ENCODE data around the gene FBXW7.

Gene FBXW7

GRCh38 chr4:152509595-152510225 is 26.2 kb downstream of the FBXW7 start:
- no peak for DNase-seq

GRCh38 chr4:152508818-152509217 is 27.1 kb downstream of the FBXW7 start:
- no peak for DNase-seq

GRCh38 chr4:152508386-152508785 is 27.5 kb downstream of the FBXW7 start:
- DNase-seq: no peak

- DNase-seq: no peak
Observed at GRCh38 chr4:152503653-152504290, 32.1 kb downstream of the FBXW7 start.

- no peak for DNase-seq
Observed at GRCh38 chr4:152501846-152502536, 33.9 kb downstream of the FBXW7 start.

- peak; percentile 75 for DNase-seq
Observed at GRCh38 chr4:152500800-152501434, 35.0 kb downstream of the FBXW7 start.

- DNase-seq: no peak
Observed at GRCh38 chr4:152500275-152500674, 35.6 kb downstream of the FBXW7 start.

GRCh38 chr4:152499344-152499743 is 36.5 kb downstream of the FBXW7 start:
- DNase-seq: no peak

GRCh38 chr4:152494020-152494419 is 41.9 kb downstream of the FBXW7 start:
- DNase-seq: no peak

GRCh38 chr4:152488246-152488645 is 47.6 kb downstream of the FBXW7 start:
- DNase-seq: no peak

- DNase-seq: no peak
Observed at GRCh38 chr4:152486429-152487389, 49.2 kb downstream of the FBXW7 start.

- DNase-seq: peak; percentile 62
Observed at GRCh38 chr4:152485726-152486276, 50.1 kb downstream of the FBXW7 start.

- no peak for DNase-seq
Observed at GRCh38 chr4:152482211-152482610, 53.7 kb downstream of the FBXW7 start.

- DNase-seq: no peak
Observed at GRCh38 chr4:152480901-152481300, 55.0 kb downstream of the FBXW7 start.

- no peak for DNase-seq
Observed at GRCh38 chr4:152480326-152480725, 55.6 kb downstream of the FBXW7 start.

GRCh38 chr4:152479428-152480026 is 56.4 kb downstream of the FBXW7 start:
- DNase-seq: no peak

- DNase-seq: no peak
Observed at GRCh38 chr4:152478461-152479237, 57.2 kb downstream of the FBXW7 start.

- DNase-seq: no peak
Observed at GRCh38 chr4:152476796-152477195, 59.1 kb downstream of the FBXW7 start.

GRCh38 chr4:152471251-152471792 is 64.6 kb downstream of the FBXW7 start:
- no peak for DNase-seq

- no peak for DNase-seq
Observed at GRCh38 chr4:152468408-152468807, 67.5 kb downstream of the FBXW7 start.

GRCh38 chr4:152467101-152467500 is 68.8 kb downstream of the FBXW7 start:
- DNase-seq: no peak

Data from central memory CD4-positive, alpha-beta T cell (primary cell).